GM12878 (cell line): ENCODE data around the gene PEX16. TPM values are rescaled to one million over a fixed set of nuclear protein-coding genes. Genes with fewer than 3 reads are reported as not detected.

Experiments
- ATAC-seq: fragments of 200-7000 bp; cut with Tn5 transposase; 3 replicates; pipeline ENCODE4 v1.9.1; 2020; ENCODE audit warnings: mild to moderate bottlenecking, moderate library complexity
- BruUV-seq: library from RNA; stranded (reverse); fragments of 400-500 nt; replicated peaks from 2 replicates; lab custom pipeline; 2021; lab: Mats Ljungman, UMichigan
- CTCF ChIA-PET: fragments of 300-600 bp; sonication (Branson Sonifier 250); formaldehyde crosslinking; extraction: SDS; loops from one replicate; lab custom pipeline; 2021; ENCODE audit warnings: inconsistent platforms; lab: Yijun Ruan, JAX
- POLR2A ChIA-PET: fragments of 350-600 bp; formaldehyde crosslinking; extraction: SDS; loops from one replicate; lab custom pipeline; 2021; ENCODE audit warnings: inconsistent platforms; lab: Charles Lee
- RAD21 ChIA-PET: fragments of 300-600 bp; sonication (Branson Sonifier 250); formaldehyde crosslinking; loops from one replicate; lab custom pipeline; 2023; ENCODE audit warnings: antibody characterized with exemption; ENCODE audit not compliant: unreplicated experiment; lab: Charles Lee
- SMC1A ChIA-PET: fragments of 300-600 bp; sonication (Branson Sonifier 250); formaldehyde crosslinking; loops from one replicate; lab custom pipeline; 2023; ENCODE audit not compliant: unreplicated experiment, uncharacterized antibody; lab: Charles Lee
- DNase-seq: peaks from one replicate; pipeline ENCODE4 v3.0.0-alpha.2; 2011; ENCODE audit warnings: low read depth, low spot score
- FAIRE-seq: peaks from 3 replicates; lab custom pipeline; 2011; peaks lifted over from hg19 to GRCh38; lab: Jason Lieb, UNC
- H2AFZ ChIP-seq: 2 replicates; pipeline ENCODE4 v1.6.0; 2011; ENCODE audit warnings: low read depth, low read length, control low read depth; ENCODE audit not compliant: control insufficient read depth
- H3K27ac ChIP-seq: 2 replicates; pipeline ENCODE4 v1.5.1; 2011; ENCODE audit warnings: control low read depth; ENCODE audit not compliant: control insufficient read depth, insufficient read depth
- H3K27me3 ChIP-seq, 2 experiments: replicated peaks in 1 of 2; 2 replicates each; pipeline versions ENCODE4 v1.6.0 to v1.6.1; 2011; ENCODE audit warnings: low read length in 1 of 2; ENCODE audit not compliant: control insufficient read depth in 2 of 2, insufficient read depth in 2 of 2
- H3K36me3 ChIP-seq, 2 experiments: 2 replicates each; pipeline ENCODE4 v1.5.1; 2011; ENCODE audit warnings: low read length in 1 of 2; ENCODE audit not compliant: control insufficient read depth in 2 of 2, insufficient read depth in 2 of 2
- H3K4me1 ChIP-seq: 2 replicates; pipeline ENCODE4 v1.6.1; 2011; ENCODE audit warnings: mild to moderate bottlenecking, low read length, moderate library complexity, mixed read lengths; ENCODE audit not compliant: control insufficient read depth, insufficient read depth
- H3K4me2 ChIP-seq: 2 replicates; pipeline ENCODE4 v1.6.0; 2011; ENCODE audit warnings: control low read depth; ENCODE audit not compliant: control insufficient read depth, insufficient read depth
- H3K4me3 ChIP-seq: fragments of 200-600 bp; sonication (generic); 2 replicates; pipeline ENCODE4 v1.5.1; 2016
- H3K79me2 ChIP-seq: 2 replicates; pipeline ENCODE4 v1.6.0; 2011; ENCODE audit warnings: low read length; ENCODE audit not compliant: control insufficient read depth, insufficient read depth
- H3K9ac ChIP-seq: 2 replicates; pipeline ENCODE4 v1.8.0; 2011; ENCODE audit warnings: low read length, control low read depth, mixed read lengths; ENCODE audit not compliant: control insufficient read depth, insufficient read depth
- H3K9me3 ChIP-seq: replicated peaks from 3 replicates; pipeline ENCODE4 v1.5.1; 2011; ENCODE audit warnings: mild to moderate bottlenecking, low read length; ENCODE audit not compliant: control insufficient read depth, insufficient read depth
- H4K20me1 ChIP-seq: 2 replicates; pipeline ENCODE4 v1.6.0; 2011; ENCODE audit not compliant: control insufficient read depth, insufficient read depth
- EP300 ChIP-seq, 2 experiments: fragments of 150-350 bp in 1 of 2; IDR thresholded peaks; 2 replicates each; pipeline ENCODE4 v1.6.1; 2011 to 2012; ENCODE audit warnings: low read depth in 2 of 2, low read length in 2 of 2, borderline replicate concordance in 1 of 2, improper control_type of control experiment in 1 of 2, inconsistent platforms in 1 of 2; ENCODE audit not compliant: control insufficient read depth in 1 of 2
- HSF1 ChIP-seq: fragments of 150-350 bp; IDR thresholded peaks from 2 replicates; pipeline ENCODE4 v1.6.1; 2014; ENCODE audit warnings: mild to moderate bottlenecking, low read depth, low read length
- KLF5 ChIP-seq: fragments of 450-650 bp; IDR thresholded peaks from 2 replicates; pipeline ENCODE4 v1.6.1; 2014; ENCODE audit warnings: mild to moderate bottlenecking; ENCODE audit not compliant: partially characterized antibody
- NBN ChIP-seq: fragments of 450-650 bp; IDR thresholded peaks from 2 replicates; pipeline ENCODE4 v1.6.1; 2016
- NFXL1 ChIP-seq: fragments of 450-650 bp; IDR thresholded peaks from 2 replicates; pipeline ENCODE4 v1.6.1; 2017; ENCODE audit warnings: antibody characterized with exemption, mild to moderate bottlenecking, borderline replicate concordance
- PML ChIP-seq: IDR thresholded peaks from 2 replicates; pipeline ENCODE4 v1.6.1; 2012; ENCODE audit warnings: low read length, inconsistent platforms
- RBBP5 ChIP-seq: fragments of 200-600 bp; sonication (generic); conservative IDR thresholded peaks from 2 replicates; pipeline ENCODE4 v1.6.1; 2016
- SREBF2 ChIP-seq: IDR thresholded peaks from 2 replicates; pipeline ENCODE4 v1.6.1; 2012; ENCODE audit warnings: mild to moderate bottlenecking, low read length
- TAF1 ChIP-seq: IDR thresholded peaks from 2 replicates; pipeline ENCODE4 v1.6.1; 2011; ENCODE audit warnings: mild to moderate bottlenecking, low read depth, low read length, borderline replicate concordance
- ZBED1 ChIP-seq: IDR thresholded peaks from 2 replicates; pipeline ENCODE4 v1.6.1; 2016; ENCODE audit warnings: borderline replicate concordance
- ZNF622 ChIP-seq: fragments of 450-650 bp; IDR thresholded peaks from 2 replicates; pipeline ENCODE4 v1.6.1; 2017; ENCODE audit warnings: mild to moderate bottlenecking, inconsistent platforms
- WGBS: methylation state at CpG from one replicate; pipeline ENCODE4 v1.1.6; 2016; ENCODE audit warnings: low lambda C conversion rate; ENCODE audit not compliant: insufficient replicate concordance, insufficient coverage; ENCODE audit errors: missing lambda C conversion rate; 5-methylcytosine and 5-hydroxymethylcytosine counted together
- in situ Hi-C: fragments of 300-500 bp; cut with MboI; formaldehyde crosslinking; loops from 9 replicates; pipeline ENCODE4 v1.14.3; 2018; ENCODE audit warnings: mixed read lengths
- intact Hi-C: fragments of 100-400 bp; cut with micrococcal nuclease; formaldehyde crosslinking; loops from one replicate; pipeline ENCODE4 v1.14.2; 2022; ENCODE audit not compliant: unreplicated experiment
- polyA plus RNA-seq, 11 experiments: library from polyadenylated mRNA; depleted of rRNA in 4 of 11; unstranded in 6 of 11; stranded (reverse) in 5 of 11; fragments of >200 nt; fragmentation: Nextera tagmentation in 4 of 11; fragmentation: Illumina TruSeq in 1 of 11; extraction: Ambion mirVana in 4 of 11; extraction: Trizol in 1 of 11; gene quantifications; 1 replicate in 1 of 11; 2 replicates in 10 of 11; pipeline versions ENCODE4 v1.2.1 to v1.2.3, GENCODE V29; 2011 to 2016; ENCODE audit warnings: inconsistent platforms in 2 of 11, missing spikeins in 2 of 11, low read depth in 1 of 11
- total RNA-seq, 4 experiments: library from RNA; depleted of rRNA in 3 of 4; stranded (reverse); fragments of >200 nt in 3 of 4; fragmentation: Illumina TruSeq in 1 of 4; extraction: Trizol in 1 of 4; gene quantifications; 2 replicates each; pipeline versions ENCODE4 v1.2.1 to v1.2.3, GENCODE V29; 2013 to 2021

PEX16 gene
- total and polyA plus RNA-seq, 10 of the 15 experiments (the other 5 are each of a cell fraction or from before 2014, with no cell fraction given), result 1.4 to 53.5 (median 27.6) TPM

- DNase-seq (no peak), FAIRE-seq (no peak), ATAC-seq (no peak)
- no peak overlapping the region for H3K4me3 ChIP-seq
- ChIA-PET POLR2A (no interaction called here), CTCF (interaction anchor here (9.0 kb wide), 1 partner anchor 17 kb away, joined by 60 read pairs; no protein-coding TSS in a partner anchor), RAD21 (no interaction called here), SMC1A (interaction anchor here (0.7 to 0.9 kb wide), 3 partner anchors 9 to 344 kb away, joined by 3 to 5 read pairs (median 3); no protein-coding TSS in a partner anchor)
- peaks cover 3 to 23% of the 10 kb centered on the region in 2 experiments for H3K36me3 ChIP-seq
- no peaks in the 10 kb centered on the region for H3K27me3 ChIP-seq
- no peaks in the 10 kb centered on the region for H3K9me3 ChIP-seq
- no peak overlapping the region for H3K4me2 ChIP-seq
- H3K79me2 ChIP-seq, result no peaks in the 10 kb centered on the region
- 100% methylated on average over 3 of the region's 3 CpGs for WGBS
- H2AFZ ChIP-seq, result no peak overlapping the region
- intact Hi-C loops (no loop called here), in situ Hi-C loops (no loop called here)
- TF ChIP-seq TAF1, result no peak
- TF ChIP-seq ZBED1, result no peak
- TF ChIP-seq KLF5, result no peak
- no peak for TF ChIP-seq ZNF622
- no peak for TF ChIP-seq RBBP5
- TF ChIP-seq HSF1, result no peak
- no peak for TF ChIP-seq PML
- no peak for TF ChIP-seq NFXL1
- TF ChIP-seq NBN, result no peak
- TF ChIP-seq SREBF2, result no peak
- TF ChIP-seq EP300 (IDR thresholded peaks at IDR 0.05; ENCODE audit: borderline replicate concordance in 1 of 2, control insufficient read depth in 1 of 2, low read depth in 2 of 2, low read length in 2 of 2), result no peak
- no peaks in the 10 kb centered on the region for H4K20me1 ChIP-seq
- no peak overlapping the region for H3K27ac ChIP-seq
- no peaks in the 10 kb centered on the region for H3K4me1 ChIP-seq
- BruUV-seq, result no TSS peak
- no peak overlapping the region for H3K9ac ChIP-seq
Measured at GRCh38 chr11:45948356-45948755, 30.7 kb upstream of the PEX16 start.
